ENCODE measurements around the gene NFYC. TPM values are rescaled to one million over a fixed set of nuclear protein-coding genes. Genes with fewer than 3 reads are reported as not detected.

NFYC gene
- total and polyA plus RNA-seq, 8 donors = 23.3 to 76.4 (median 40.9) TPM

DNA sequence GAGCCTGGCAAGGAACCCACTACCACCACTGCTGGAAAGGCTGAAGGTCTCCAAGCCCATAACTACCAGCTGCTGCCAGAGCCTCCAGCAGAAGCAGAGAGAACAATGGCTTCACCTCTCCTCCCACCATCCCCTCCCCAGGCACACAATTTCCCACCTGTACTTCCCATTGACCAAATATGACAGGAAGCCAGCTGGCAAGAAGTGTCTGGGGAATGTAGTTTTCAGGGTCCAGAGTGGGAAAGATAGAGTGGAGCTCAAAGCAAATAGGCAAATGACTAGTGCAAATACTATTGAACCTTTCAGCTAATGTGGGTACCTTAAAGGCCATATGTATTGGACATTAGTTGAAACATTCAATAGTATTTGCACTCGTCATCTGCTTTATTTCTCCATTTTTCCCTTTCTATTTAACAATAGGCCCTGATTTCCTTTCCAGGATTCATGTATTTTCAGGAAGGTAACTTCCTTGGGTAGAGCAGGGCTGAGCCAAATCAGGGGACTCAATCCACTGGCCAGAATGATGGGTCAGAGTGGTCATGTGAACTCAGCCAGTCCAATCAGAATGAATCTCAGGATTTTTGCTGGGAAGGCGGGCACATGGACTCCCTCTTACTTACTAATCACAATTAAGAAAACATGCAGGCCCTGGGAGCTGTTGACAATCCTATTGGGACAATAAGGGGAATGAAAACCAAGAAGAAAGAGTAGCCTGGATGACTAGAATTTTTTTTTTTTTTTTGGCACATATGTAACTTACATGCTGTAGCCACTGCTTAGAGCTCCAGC, 12.1 kb upstream of the NFYC start:
- WGBS, 5 donors = 89 to 97% (median 95%) methylated on average over 2 of the region's 2 CpGs
- intact Hi-C loops (cut with DNase I; ENCODE audit: low total_unique reads) = no loop called here
- TF ChIP-seq POLR2AphosphoS5 (IDR thresholded peaks at IDR 0.05) = no peak
- TF ChIP-seq, protein P1, sequence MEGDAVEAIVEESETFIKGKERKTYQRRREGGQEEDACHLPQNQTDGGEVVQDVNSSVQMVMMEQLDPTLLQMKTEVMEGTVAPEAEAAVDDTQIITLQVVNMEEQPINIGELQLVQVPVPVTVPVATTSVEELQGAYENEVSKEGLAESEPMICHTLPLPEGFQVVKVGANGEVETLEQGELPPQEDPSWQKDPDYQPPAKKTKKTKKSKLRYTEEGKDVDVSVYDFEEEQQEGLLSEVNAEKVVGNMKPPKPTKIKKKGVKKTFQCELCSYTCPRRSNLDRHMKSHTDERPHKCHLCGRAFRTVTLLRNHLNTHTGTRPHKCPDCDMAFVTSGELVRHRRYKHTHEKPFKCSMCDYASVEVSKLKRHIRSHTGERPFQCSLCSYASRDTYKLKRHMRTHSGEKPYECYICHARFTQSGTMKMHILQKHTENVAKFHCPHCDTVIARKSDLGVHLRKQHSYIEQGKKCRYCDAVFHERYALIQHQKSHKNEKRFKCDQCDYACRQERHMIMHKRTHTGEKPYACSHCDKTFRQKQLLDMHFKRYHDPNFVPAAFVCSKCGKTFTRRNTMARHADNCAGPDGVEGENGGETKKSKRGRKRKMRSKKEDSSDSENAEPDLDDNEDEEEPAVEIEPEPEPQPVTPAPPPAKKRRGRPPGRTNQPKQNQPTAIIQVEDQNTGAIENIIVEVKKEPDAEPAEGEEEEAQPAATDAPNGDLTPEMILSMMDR (IDR thresholded peaks at IDR 0.05) = no peak
- no peak for TF ChIP-seq EP300 (IDR thresholded peaks at IDR 0.05)
- no peak for TF ChIP-seq POLR2A (IDR thresholded peaks at IDR 0.05)

DNA sequence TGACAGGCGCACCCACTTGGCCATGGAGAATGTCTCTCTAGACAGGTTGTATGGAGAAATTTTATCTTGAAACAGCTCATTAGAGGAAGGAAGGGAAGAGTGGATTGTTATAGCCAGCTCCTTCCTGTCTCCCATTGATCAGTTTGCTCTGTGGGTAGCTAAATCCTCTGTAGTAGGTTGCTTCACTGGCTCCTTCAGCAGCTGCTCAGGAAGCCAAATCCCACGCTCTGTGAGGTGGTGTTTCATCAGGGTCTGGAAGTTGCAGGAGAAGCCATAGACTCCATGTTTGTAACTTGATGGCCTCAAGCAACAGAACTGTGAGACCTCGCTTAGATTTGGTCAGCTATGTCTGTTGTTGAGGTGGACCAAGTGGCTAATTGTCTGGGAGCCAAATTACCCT, 6.8 kb upstream of the NFYC start:
- intact Hi-C loops (cut with DNase I; ENCODE audit: low total_unique reads) = no loop called here
- Histone ChIP-seq H3K27me3 (no peaks in the 10 kb centered on the region), H3K36me3 (peaks cover 0 to 19% (median 13%) of the 10 kb centered on the region in 4 donors), H3K9me3 (no peaks in the 10 kb centered on the region), H3K4me3 (no peak overlapping the region), H3K27ac (no peak overlapping the region), H3K4me1 (peaks cover 0 to 9% (median 3%) of the 10 kb centered on the region in 4 donors)
- WGBS, 5 donors = 90 to 97% (median 92%) methylated on average over 3 of the region's 3 CpGs
- TF ChIP-seq EP300 (IDR thresholded peaks at IDR 0.05) (no peak), POLR2AphosphoS5 (IDR thresholded peaks at IDR 0.05) (no peak), POLR2A (IDR thresholded peaks at IDR 0.05) (no peak)
- TF ChIP-seq, protein P1 (IDR thresholded peaks at IDR 0.05) = no peak
- DNase-seq = no peak

More for the DNA sequence above, 12.1 kb upstream of the NFYC start:
- Histone ChIP-seq H3K4me3 (no peak overlapping the region), H3K9me3 (no peaks in the 10 kb centered on the region), H3K27me3 (no peaks in the 10 kb centered on the region), H3K4me1 (peaks cover 0 to 10% (median 3%) of the 10 kb centered on the region in 4 donors), H3K27ac (no peak overlapping the region), H3K36me3 (no peaks in the 10 kb centered on the region)
- no peak for DNase-seq

DNA sequence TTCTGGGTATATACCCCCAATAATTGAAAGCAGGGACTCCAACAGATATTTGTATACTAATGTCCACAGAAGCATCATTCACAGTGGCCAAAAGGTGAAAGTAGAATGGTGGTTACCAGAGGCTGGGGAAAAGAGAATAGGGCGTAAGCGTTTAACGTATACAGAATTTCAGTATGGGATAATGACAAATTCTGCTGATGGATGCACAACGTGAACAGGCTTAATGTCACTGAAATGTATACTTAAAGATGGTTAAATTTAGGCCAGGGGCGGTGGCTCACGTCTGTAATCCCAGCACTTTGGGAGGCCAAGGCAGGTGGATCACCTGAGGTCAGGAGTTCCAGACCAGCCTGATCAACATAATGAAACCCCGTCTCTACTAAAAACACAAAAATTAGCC, 4.4 kb upstream of the NFYC start:
- Histone ChIP-seq H3K4me1 (peaks cover 0 to 26% (median 11%) of the 10 kb centered on the region in 4 donors), H3K27me3 (no peaks in the 10 kb centered on the region), H3K36me3 (peaks cover 0 to 19% (median 13%) of the 10 kb centered on the region in 4 donors), H3K27ac (no peak overlapping the region), H3K9me3 (no peaks in the 10 kb centered on the region), H3K4me3 (no peak overlapping the region)
- TF ChIP-seq, protein P1 (IDR thresholded peaks at IDR 0.05) = no peak
- TF ChIP-seq POLR2AphosphoS5 (IDR thresholded peaks at IDR 0.05) = no peak
- TF ChIP-seq POLR2A (IDR thresholded peaks at IDR 0.05) = no peak
- TF ChIP-seq EP300 (IDR thresholded peaks at IDR 0.05) = no peak
- no peak for DNase-seq
- WGBS, 5 donors = 90 to 98% (median 95%) methylated on average over 7 of the region's 7 CpGs
- intact Hi-C loops (cut with DNase I; ENCODE audit: low total_unique reads) = no loop called here

DNA sequence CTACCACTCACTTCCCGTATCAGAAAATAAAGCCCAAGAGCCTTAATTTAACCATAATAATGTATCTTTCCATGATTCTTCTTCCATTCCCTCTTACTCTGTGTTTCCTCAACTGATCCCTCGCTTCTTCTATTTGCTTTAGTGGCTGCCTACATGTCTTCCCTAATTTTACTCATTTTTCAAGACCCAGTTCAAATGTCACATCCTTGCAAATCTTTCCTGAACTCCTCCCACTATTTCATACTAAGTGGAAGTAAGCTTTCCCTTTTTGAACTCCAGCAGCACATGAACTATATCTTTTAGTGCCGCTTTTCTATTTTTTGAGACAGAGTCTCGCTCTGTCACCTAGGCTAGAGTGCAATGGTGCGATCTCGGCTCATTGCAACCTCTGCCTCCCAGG, 3.8 kb upstream of the NFYC start:
- no peak for TF ChIP-seq POLR2A (IDR thresholded peaks at IDR 0.05)
- TF ChIP-seq POLR2AphosphoS5 (IDR thresholded peaks at IDR 0.05) = no peak
- TF ChIP-seq, protein P1 (IDR thresholded peaks at IDR 0.05) = no peak
- TF ChIP-seq EP300 (IDR thresholded peaks at IDR 0.05) = no peak
- intact Hi-C loops (cut with DNase I; ENCODE audit: low total_unique reads) = no loop called here
- Histone ChIP-seq H3K9me3 (no peaks in the 10 kb centered on the region), H3K27me3 (no peaks in the 10 kb centered on the region), H3K4me1 (peaks cover 3 to 32% (median 16%) of the 10 kb centered on the region in 4 donors), H3K4me3 (no peak overlapping the region), H3K27ac (no peak overlapping the region), H3K36me3 (peaks cover 0 to 19% (median 13%) of the 10 kb centered on the region in 4 donors)
- WGBS, 5 donors = 92 to 98% (median 95%) methylated on average over 6 of the region's 6 CpGs
- DNase-seq = no peak

Measured in stomach (tissue), 9 donors.